GM12878 (cell line): ENCODE measurements around the gene KCND3. TPM values are rescaled to one million over a fixed set of nuclear protein-coding genes. Genes with fewer than 3 reads are reported as not detected.

Experiments
- CBFB ChIP-seq: IDR thresholded peaks from 2 replicates; pipeline ENCODE4 v1.6.1; 2016; ENCODE audit warnings: antibody characterized with exemption, low read depth
- CREM ChIP-seq: IDR thresholded peaks from 2 replicates; pipeline ENCODE4 v1.6.1; 2014; ENCODE audit warnings: antibody characterized with exemption, low read depth
- GABPA ChIP-seq: IDR thresholded peaks from 2 replicates; pipeline ENCODE4 v1.6.1; 2014; ENCODE audit warnings: antibody characterized with exemption, low read depth, mild to moderate bottlenecking, inconsistent platforms
- HDAC6 ChIP-seq: fragments of 200-600 bp; sonication (generic); IDR thresholded peaks from one replicate; pipeline ENCODE4 v1.8.0; 2017; ENCODE audit warnings: antibody characterized with exemption; ENCODE audit not compliant: unreplicated experiment
- KAT2A ChIP-seq: conservative IDR thresholded peaks from 2 replicates; pipeline ENCODE4 v1.6.1; 2011; ENCODE audit warnings: low read depth, low read length; ENCODE audit not compliant: control insufficient read depth
- MEF2A ChIP-seq: IDR thresholded peaks from 2 replicates; pipeline ENCODE4 v1.6.1; 2011; ENCODE audit warnings: low read depth, mild to moderate bottlenecking, low read length, moderate library complexity; ENCODE audit not compliant: insufficient read depth
- NFXL1 ChIP-seq: fragments of 450-650 bp; IDR thresholded peaks from 2 replicates; pipeline ENCODE4 v1.6.1; 2017; ENCODE audit warnings: antibody characterized with exemption, mild to moderate bottlenecking, borderline replicate concordance
- NR2C1 ChIP-seq: fragments of 450-650 bp; IDR thresholded peaks from 2 replicates; pipeline ENCODE4 v1.6.1; 2017; ENCODE audit warnings: antibody characterized with exemption, mild to moderate bottlenecking, moderate library complexity
- SMAD5 ChIP-seq: IDR thresholded peaks from 2 replicates; pipeline ENCODE4 v1.6.1; 2016; ENCODE audit warnings: antibody characterized with exemption, low read depth
- TARDBP ChIP-seq: IDR thresholded peaks from 2 replicates; pipeline ENCODE4 v1.6.1; 2016; ENCODE audit warnings: borderline replicate concordance
- TCF3 ChIP-seq: IDR thresholded peaks from 2 replicates; pipeline ENCODE4 v1.6.1; 2012; ENCODE audit warnings: low read depth, mild to moderate bottlenecking, low read length, borderline replicate concordance; ENCODE audit not compliant: insufficient read depth
- TCF7 ChIP-seq: IDR thresholded peaks from 2 replicates; pipeline ENCODE4 v1.6.1; 2014; ENCODE audit warnings: antibody characterized with exemption, borderline replicate concordance
- YBX1 ChIP-seq: fragments of 450-650 bp; IDR thresholded peaks from 2 replicates; pipeline ENCODE4 v1.6.1; 2016; ENCODE audit warnings: antibody characterized with exemption
- ZBED1 ChIP-seq: IDR thresholded peaks from 2 replicates; pipeline ENCODE4 v1.6.1; 2016; ENCODE audit warnings: borderline replicate concordance
- ZNF24 ChIP-seq: fragments of 450-650 bp; IDR thresholded peaks from 2 replicates; pipeline ENCODE4 v1.6.1; 2017; ENCODE audit warnings: antibody characterized with exemption, mild to moderate bottlenecking
- polyA plus RNA-seq, 11 experiments: library from polyadenylated mRNA; depleted of rRNA in 4 of 11; unstranded in 6 of 11; stranded (reverse) in 5 of 11; fragments of >200 nt; fragmentation: Nextera tagmentation in 4 of 11; fragmentation: Illumina TruSeq in 1 of 11; extraction: Ambion mirVana in 4 of 11; extraction: Trizol in 1 of 11; gene quantifications; 1 replicate in 1 of 11; 2 replicates in 10 of 11; pipeline versions ENCODE4 v1.2.1 to v1.2.3, GENCODE V29; 2011 to 2016; ENCODE audit warnings: inconsistent platforms in 2 of 11, missing spikeins in 2 of 11, low read depth in 1 of 11
- total RNA-seq, 4 experiments: library from RNA; depleted of rRNA in 3 of 4; stranded (reverse); fragments of >200 nt in 3 of 4; fragmentation: Illumina TruSeq in 1 of 4; extraction: Trizol in 1 of 4; gene quantifications; 2 replicates each; pipeline versions ENCODE4 v1.2.1 to v1.2.3, GENCODE V29; 2013 to 2021
- TF ChIP-seq, protein P1 (sequence below): fragments of 150-350 bp; IDR thresholded peaks from 2 replicates; pipeline ENCODE4 v1.6.1; 2014; ENCODE audit warnings: mild to moderate bottlenecking, low read depth, low read length

KCND3 gene
- total and polyA plus RNA-seq, 10 of the 15 experiments (the other 5 are each of a cell fraction or from before 2014, with no cell fraction given): 0.02 TPM; not detected in 9

DNA sequence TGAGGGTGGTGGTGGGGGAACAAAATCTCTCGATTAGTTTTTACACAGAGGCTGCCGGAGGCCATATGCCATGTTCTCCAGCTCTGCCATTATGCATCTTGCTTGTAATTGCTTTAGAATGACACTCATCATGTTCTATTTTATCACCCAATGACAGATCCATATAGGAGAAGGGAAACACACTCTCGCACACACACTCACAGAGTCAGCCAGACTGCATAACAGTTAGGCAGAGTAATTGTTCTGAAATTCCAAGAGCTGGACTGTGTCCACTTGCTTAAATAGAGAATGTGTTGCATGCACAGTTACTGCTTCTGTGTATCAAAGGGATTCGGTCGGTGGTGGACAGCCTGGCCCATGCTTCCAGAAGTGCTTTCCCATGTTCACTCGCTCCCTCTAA, 30.6 kb downstream of the KCND3 start (continued):
- TF ChIP-seq NFXL1 (no peak), MEF2A (no peak), NR2C1 (no peak), GABPA (no peak), HDAC6 (no peak), TCF3 (no peak), ZBED1 (no peak), KAT2A (no peak), TCF7 (no peak), ZNF24 (no peak), SMAD5 (no peak), CBFB (no peak), YBX1 (no peak), TARDBP (no peak), CREM (no peak)
- TF ChIP-seq, protein P1, sequence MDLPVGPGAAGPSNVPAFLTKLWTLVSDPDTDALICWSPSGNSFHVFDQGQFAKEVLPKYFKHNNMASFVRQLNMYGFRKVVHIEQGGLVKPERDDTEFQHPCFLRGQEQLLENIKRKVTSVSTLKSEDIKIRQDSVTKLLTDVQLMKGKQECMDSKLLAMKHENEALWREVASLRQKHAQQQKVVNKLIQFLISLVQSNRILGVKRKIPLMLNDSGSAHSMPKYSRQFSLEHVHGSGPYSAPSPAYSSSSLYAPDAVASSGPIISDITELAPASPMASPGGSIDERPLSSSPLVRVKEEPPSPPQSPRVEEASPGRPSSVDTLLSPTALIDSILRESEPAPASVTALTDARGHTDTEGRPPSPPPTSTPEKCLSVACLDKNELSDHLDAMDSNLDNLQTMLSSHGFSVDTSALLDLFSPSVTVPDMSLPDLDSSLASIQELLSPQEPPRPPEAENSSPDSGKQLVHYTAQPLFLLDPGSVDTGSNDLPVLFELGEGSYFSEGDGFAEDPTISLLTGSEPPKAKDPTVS: no peak
